Measurements from ENCODE around the gene CLBA1.
"Not testable (repeated sequence)": the region's sequence is repeated elsewhere in the genome, so short reads cannot be mapped to it uniquely, and the experiment has no call there.

CLBA1 gene

DNA sequence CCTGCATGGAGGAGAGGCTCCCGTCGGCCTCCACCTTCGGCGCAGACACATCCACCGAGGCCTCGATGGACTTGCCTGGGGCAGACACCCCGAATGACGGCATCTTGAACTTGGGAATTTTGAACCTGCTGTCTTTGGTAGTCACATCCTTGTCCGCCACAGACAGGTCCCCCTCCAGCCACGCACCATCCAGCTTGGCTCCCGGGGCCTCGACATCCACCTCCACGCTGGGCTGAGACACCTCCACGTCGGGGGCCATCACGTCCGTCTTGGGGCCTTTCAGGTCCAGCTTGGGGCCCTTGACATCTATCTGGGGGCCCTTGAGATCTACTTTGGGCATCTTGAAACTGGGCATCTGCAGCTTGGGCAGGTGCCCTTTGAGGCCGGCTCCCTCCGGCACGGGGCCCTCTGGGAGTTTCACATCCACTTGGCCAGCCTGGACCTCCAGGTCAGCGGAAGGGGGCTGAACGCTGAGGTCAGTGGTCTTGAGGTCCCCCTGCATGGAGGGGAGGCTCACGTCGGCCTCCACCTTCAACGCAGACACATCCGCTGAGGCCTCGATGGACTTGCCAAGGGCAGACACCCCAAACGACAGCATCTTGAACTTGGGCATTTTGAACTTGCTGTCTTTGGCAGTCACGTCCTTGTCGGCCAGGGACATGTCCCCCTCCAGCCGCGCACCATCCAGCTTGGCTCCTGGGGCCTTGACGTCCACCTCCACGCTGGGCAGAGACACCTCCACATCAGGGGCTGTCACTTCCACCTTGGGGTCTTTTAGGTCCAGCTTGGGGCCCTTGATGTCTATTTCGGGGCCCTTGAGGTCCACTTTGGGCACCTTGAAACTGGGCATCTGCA lies 37.5 kb upstream of the CLBA1 start:
- not testable (repeated sequence) for DNase-seq

DNA sequence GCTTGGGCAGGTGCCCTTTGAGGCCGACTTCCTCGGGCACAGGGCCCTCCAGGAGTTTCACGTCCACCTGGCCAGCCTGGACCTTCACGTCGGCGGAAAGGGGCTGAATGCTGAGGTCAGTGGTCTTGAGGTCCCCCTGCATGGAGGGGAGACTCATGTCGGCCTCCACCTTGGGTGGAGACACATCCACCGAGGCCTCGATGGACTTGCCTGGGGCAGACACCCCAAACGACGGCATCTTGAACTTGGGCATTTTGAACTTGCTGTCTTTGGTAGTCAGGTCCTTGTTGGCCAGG lies 36.9 kb upstream of the CLBA1 start:
- no peak for DNase-seq

DNA sequence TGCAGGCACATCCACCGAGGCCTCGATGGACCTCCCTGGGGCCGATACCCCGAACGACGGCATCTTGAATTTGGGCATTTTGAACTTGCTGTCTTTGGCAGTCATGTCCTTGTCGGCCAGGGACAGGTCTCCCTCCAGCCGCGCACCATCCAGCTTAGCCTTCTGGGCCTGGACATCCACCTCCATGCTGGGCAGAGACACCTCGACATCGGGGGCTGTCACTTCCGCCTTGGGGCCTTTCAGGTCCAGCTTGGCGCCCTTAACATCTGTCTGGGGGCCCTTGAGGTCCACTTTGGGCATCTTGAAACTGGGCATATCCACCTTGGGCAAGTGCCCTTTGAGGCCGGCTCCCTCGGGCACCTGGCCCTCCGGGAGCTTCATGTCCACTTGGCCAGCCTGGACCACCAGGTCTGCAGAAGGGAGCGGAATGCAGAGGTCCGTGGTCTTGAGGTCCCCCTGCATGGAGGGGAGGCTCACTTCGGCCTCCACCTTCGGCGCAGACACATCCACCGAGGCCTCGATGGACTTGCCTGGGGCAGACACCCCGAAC lies 36.1 kb upstream of the CLBA1 start:
- not testable (repeated sequence) for DNase-seq

DNA sequence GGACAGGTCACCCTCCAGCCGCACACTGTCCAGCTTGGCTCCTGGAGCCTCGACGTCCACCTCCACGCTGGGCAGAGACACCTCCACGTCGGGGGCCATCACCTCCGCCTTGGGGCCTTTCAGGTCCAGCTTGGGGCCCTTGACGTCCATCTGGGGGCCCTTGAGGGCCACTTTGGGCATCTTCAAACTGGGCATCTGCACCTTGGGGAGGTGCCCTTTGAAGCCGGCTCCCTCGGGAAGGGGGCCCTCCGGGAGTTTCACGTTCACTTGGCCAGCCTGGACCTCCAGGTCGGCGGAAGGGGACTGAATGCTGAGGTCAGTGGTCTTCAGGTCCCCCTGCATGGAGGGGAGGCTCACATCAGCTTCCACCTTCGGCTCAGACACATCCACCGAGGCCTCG lies 35.6 kb upstream of the CLBA1 start:
- no peak for DNase-seq

DNA sequence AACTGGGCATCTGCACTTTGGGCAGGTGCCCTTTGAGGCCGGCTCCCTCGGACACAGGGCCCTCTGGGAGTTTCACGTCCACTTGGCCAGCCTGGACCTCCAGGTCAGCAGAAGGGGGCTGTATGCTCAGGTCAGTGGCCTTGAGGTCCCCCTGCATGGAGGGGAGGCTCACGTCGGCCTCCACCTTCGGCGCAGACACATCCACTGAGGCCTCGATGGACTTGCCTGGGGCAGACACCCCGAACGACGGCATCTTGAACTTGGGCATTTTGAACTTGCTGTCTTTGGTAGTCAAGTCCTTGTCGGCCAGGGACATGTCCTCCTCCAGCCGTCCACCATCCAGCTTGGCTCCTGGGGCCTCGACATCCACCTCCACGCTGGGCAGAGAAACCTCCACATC lies 34.9 kb upstream of the CLBA1 start:
- DNase-seq = not testable (repeated sequence)

DNA sequence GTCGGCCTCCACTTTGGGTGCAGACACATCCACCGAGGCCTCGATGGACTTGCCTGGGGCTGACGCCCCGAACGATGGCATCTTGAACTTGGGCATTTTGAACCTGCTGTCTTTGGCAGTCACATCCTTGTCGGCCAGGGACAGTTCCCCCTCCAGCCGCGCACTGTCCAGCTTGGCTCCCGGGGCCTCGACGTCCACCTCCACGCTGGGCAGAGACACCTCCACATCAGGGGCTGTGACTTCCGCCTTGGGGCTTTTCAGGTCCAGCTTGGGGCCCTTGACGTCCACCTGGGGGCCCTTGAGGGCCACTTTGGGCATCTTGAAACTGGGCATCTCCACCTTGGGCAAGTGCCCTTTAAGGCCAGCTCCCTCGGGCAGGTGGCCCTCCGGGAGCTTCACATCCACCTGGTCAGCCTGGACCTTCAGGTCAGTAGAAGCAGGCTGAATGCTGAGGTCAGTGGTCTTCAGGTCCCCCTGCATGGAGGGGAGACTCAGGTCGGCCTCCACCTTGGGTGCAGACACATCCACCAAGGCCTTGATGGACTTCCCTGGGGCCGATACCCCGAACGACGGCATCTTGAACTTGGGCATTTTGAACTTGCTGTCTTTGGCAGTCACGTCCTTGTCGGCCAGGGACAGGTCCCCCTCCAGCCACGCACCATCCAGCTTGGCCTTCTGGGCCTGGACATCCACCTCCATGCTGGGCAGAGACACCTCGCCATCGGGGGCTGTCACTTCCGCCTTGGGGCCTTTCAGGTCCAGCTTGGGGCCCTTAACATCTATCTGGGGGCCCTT lies 33.5 kb upstream of the CLBA1 start:
- DNase-seq = not testable (repeated sequence)

DNA sequence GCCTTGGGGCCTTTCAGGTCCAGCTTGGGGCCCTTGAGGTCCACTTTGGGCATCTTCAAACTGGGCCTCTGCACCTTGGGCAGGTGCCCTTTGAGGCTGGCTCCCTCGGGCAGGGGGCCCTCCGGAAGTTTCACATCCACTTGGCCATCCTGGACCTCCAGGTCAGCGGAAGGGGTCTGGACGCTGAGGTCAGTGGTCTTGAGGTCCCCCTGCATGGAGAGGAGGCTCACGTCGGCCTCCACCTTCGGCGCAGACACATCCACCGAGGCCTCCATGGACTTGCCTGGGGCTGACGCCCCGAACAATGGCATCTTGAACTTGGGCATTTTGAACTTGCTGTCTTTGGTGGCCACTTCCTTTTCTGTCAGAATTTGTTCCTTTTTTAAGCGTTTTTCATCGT lies 32.5 kb upstream of the CLBA1 start:
- no peak for DNase-seq

DNA sequence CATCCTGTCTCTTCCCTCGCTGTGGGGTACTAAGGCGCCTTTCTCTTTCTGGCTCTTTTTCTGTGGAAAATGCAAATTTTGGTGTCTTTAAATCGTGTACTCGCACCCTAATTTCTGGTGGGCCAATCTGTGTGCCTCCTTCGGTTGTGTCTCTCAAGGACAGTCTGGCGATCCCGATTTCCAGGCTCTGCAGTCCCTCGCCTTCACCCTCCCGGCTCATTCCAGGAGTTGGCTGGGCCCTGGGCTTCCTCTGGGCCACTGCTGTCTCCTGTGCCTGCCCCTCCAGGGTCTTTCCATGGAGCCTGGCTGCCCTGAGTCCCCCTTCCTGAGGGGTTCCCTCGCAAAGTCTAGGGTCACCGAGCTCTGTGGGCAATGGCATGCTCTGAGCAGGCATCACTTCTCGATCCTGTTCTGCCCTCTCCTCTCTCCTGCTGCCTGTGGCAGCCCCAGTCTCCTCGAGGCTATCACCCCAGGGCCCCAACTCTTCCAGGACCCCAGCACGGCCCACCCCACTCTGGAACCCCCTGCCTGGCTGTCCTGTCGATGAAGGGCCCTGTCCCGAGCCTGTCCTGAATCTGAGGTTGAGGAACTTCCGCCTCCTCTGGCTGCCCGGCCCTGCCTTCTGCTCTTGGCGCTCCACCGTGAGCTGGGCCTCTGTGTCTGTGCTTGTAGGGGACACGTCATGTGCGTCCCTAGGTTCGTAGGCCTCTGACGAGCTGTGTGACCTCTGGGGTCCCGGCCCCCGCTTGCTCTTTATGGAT lies 31.5 kb upstream of the CLBA1 start:
- DNase-seq = no peak

DNA sequence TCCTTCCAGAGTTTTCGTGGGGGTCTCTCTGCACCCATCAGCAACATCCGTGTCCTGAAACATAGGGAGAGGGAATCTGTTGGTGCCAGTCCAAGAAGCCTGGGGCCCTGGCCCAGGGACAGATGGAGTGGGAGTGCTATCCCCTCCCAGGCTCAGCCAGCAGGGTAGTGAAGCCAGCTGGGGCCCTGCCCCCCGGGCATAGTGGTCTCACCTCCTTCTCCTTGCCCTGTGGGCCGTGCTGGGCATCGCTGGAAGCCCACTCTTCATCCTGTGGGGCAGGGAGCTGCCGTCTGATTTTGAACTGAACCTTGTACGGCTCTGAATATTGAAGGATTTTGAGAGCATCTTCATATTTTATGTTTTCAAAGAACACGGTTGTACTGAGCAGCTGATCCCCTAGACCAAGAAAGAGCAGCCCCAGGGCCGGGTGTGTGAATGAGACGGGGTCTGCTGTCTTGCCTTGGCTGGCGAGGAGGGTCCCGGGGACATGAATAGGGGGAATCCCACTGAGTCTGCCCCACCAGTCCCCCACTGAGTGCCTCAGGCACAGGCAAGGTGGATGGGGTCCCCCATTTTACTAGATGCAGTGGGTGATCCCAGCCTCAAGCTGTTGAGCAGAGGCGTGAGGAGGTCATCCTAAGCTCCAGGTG lies 30.7 kb upstream of the CLBA1 start:
- DNase-seq = no peak

DNA sequence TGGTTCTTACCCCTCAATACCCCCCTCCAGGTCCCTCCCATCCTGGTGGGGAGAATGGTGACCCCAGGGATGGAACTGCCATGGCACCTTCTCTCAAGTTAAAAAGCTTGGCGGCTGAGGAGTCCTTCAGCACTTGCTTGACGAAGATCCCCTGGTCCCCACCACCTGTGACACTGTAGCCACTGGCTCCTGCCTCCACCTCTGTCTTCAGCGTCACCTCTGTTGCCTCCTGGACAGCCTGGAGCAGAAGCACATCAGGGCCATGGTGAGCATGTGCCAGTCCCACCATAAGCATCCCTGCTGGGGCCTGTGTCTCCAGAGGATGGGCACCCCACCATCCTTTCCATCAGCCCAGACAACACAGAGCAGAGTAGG lies 30.2 kb upstream of the CLBA1 start:
- no peak for DNase-seq

DNA sequence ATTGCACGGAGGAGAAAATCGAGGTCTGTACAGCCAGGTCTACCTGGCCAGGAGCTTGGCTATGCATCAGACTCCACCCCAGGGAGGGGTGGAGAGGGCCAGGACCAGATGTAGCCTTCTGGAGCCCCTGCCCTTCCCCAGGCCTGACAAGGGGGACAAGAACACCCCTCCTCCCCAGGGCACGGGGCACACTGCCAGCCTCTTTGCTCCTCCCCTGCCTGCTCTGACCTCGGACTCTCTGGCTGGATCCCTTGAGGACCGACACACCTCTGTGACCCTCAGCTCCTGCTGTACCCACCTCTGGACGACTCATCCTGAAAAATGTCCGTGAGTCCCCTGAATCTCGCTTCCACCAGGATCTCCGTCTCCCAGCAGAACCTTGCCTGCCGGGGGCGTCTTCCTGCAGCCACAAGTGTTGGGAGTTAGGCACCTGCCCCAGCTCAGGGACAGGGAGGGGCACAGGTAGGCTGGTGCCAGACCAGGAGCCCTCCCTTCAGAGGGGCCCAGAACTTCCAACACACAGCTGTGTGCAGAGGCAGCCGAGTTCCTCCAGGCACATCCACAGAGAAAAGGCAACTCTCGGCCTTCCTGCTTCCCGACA lies 29.2 kb upstream of the CLBA1 start:
- DNase-seq = no peak

DNA sequence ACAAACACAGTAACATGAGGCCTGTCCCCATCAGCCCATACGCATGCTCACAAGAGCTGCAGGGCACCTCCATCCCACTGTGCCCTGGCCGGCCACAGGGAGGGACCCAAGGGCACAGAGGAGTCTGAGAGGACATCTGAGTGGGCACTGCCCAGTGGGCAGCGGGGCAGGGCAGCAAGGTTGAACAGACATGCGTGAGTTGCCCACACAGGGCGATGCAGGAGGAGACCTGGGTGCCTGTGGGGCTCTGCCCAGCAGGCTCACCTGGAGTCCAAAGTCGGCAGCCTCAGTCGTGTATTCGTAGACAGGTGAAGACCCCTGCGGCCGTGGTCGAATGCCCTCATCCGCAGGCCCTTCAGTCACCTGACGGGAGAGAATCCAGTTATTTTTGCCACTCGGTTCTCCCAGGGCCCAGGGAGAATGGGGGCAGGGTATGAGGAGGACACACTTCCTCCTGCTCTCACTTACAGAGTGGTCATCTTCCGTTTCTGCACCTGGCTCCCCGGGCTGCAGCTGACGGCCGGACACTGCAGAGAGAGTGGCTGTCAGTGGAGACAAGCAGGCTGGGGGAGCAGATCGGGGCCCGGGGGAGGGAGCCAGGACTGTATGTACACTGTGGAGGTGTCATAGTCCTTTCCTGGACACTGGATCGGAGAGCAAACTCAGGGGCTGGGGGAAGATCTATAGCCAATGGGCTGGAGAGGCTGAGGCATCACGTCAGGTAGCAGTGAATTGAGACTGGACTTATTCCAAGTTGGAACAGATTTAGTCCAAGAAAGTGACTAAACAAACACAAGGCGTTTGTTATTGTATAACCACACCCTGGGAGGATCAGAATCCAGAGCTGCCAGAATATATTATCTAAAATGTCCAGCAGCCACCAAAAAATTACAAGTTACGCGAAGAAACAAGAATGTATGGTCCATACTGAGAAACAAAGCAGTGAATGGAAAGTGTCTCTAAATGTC lies 28.2 kb upstream of the CLBA1 start:
- DNase-seq = no peak

DNA sequence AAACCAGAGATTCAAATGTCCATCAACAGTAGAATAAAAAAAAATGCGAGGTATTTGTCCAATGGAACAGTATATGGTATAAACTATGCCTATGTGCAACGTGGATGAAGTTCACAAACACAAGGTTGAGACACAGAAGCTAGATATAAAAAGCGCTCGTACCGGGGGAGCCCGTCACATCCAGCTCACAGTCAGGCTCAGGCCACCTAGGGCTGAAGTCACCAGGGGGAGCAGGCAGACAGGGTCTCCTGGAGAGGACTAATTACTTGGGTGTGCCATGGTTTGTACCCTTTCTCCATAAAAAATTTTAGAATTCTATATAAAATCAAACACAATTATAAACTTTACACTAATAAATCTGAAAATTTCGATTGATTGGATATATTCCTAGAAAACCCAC lies 21.0 kb upstream of the CLBA1 start:
- DNase-seq = no peak

DNA sequence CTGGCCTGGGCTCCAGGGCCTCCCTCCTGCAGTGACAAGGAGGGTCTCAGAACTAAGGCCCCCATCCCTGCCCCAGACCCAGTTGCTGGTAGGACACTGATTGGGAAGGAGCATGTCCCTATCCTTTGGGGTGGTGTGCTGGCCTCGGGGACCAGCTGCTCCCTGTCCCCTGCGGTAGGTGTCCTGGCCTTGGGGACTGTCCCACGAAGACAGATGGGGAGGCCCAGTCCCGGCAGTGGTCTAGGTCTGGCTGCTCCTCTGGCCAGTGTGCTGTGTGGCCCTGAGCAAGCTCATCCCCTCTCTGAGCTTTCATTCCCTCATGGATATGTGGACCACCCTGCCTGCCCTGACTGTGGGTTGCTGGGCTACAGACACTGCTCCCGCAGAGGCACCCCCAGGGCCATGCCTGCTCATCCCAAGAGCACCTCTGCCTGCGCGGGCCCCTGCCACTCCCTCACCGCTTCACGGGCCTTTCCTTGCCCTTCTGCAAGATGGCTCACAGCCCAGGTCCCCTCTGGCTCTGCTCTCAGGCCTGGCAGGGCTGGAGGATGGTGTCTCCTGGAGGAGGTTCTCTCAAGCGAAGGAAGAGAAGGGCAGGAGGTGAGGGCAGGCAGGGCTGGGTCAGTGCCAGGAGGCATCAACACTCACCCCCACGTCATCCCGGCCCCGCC lies 19.9 kb upstream of the CLBA1 start:
- no peak for DNase-seq

DNA sequence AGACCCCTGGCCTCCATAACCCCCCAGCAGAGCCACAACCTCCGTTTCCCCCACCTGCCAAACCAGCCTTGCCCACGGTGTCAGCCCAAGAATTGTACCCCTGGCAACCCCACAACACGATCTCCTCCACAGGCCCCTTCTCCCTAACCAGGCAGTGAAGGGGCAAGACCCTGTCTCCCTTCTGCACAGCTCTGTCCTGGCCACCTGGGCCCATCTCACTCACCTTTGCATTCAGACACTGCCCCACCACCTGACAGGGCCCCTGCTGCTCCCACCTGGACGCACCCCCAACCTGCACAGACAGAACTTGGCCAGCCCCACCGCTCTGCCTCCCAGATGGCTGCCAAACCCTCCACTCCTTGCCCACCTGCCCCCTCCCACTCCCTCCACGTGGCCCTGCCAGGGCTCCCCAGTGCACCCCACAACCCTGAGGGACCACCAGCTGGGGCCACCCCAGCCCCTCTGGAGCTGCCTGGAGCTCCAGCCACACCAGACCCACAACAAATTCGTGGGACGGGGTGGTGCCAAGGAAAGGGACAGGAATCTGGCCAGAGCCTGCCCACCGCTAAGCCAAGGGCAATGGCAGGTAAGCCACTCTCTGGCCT lies 19.2 kb upstream of the CLBA1 start:
- DNase-seq = no peak

DNA sequence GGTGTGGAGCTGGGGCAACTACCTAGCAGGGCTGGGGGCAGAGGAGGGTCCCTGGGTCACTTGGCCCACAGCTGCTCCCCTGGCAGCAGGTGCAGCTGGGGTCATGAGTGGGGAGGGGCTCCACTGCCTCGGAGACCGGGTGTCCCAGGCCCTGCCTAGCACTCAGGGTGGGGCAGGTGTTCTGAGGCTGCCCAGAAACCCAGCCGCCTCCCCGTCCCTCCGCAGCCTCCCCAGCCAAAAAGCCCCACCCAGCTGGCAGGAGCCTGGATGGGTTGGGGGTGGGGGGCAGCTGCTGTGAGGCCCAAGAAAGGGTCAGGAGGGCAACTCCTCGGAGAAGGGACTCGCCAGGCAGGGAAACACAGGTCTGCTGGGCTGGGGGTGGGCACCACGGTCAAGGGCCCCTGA lies 18.6 kb upstream of the CLBA1 start:
- no peak for DNase-seq

DNA sequence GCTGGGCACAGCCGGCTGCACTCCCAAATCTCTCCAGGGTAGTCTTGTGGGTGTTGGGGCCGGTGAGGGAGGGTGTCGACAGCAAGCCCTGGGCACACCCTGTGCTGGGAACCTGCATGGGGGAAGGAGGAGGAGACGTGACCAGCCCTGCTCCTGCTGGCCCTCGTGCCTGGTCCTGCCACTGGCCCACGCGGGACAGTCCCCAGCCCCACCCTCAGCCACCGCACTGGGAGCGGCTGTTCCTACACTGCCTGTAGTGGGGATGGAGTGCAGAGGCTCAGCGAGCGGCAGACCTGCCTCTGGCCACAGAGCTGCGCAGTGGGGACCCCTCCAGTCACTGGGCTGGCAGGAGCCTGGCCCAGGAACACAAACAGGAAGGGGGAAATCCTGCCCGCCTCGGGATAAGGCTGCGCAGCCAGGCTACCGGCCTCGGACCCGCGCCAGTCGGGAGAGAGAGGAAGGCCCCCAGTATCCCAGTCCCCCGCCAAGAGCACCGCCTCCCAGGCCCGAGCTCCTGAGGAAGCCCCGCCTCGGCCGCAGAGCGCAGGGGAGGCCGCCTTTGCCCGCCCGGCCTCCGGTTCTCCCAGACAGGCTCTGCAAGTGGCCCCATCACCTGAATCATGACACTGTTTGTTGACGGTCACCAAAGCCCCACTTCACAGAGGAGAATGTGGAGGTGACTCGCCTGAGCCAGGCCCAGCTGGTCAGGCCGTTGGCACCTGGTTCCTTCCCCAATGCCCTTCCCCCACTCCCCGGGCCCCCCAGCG lies 18.0 kb upstream of the CLBA1 start:
- DNase-seq = peak; percentile 55

DNA sequence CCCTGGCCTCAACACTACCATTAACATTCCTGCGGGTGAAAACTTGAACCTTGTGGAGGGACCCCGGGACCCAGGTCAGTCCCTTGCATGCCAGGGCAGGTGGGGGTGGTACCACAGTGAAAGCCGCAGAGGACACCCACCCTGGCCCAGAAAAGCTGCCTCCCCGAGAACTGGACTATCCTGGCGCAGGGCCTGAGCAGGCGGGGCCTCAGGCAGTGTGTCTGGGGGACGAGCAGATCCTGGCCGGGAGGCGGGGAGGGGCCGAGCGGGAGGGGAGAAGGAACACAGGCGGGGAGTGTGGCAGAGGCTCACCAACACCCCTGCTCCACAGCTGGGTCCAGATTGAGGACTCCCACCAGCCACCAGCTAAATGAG lies 17.4 kb upstream of the CLBA1 start:
- peak; percentile 72 for DNase-seq
